GM19035 (cell line): ENCODE results near the gene ARL4A.
A peak's percentile ranks its signal among the peaks of the same experiment; 100 is the strongest.
"Not testable (repeated sequence)": the region's sequence is repeated elsewhere in the genome, so short reads cannot be mapped to it uniquely, and the experiment has no call there.

Source experiments
- ATAC-seq: cut with Tn5 transposase; IDR thresholded peaks from one replicate; pipeline ENCODE4 v1.9.1; 2021; ENCODE audit not compliant: unreplicated experiment

The ARL4A gene

DNA sequence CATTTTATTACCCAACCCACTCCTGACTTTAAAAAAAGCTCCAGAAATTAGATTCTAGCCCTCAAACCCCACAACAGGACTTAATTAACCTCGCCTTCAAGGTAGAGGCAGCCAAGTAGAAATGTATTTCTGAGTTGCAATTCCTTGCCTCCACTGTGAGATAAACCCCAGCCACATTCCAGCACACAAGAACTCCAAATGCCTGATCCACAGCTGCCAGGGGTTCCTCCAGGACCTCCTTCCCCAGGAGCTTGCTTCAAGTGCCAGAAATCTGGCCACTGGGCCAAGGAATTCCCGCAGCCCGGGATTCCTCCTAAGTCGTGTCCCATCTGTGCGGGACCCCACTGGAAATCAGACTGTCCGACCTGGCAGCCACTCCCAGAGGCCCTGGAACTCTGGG, 25.9 kb upstream of the ARL4A start:
- no peak for ATAC-seq

DNA sequence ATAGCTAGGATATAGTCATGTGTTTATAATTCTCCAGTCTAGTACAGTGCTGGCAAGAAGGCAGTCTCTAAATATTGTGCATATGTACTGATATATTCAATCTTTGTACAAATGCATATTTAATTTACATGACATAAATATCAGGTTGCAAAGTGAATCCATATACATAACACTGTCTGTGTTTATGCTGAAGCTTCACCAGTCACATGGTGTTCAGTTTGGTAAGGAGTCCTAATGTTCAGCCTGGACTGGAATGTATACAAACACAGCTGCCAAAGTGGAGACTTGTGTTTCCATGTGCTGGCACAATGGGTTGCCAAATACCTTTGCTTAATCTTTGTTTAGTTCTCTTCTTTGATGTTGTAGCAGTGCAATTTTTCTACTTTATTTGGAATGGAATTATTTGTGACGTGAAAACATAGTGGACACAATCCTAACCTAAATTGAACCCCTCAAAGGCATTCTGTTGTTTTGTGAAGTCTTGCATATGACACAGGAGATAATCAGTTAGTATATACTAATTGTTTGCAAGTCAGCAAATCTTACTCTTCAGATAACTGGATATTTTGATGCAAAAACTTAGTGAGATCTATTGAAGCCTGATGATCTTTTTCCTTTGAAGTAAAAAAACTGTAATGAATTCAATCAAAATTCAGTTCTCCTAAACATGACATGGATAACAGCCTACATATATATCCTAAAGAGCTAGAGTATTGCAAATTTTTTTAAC, 17.3 kb upstream of the ARL4A start:
- ATAC-seq, result no peak

DNA sequence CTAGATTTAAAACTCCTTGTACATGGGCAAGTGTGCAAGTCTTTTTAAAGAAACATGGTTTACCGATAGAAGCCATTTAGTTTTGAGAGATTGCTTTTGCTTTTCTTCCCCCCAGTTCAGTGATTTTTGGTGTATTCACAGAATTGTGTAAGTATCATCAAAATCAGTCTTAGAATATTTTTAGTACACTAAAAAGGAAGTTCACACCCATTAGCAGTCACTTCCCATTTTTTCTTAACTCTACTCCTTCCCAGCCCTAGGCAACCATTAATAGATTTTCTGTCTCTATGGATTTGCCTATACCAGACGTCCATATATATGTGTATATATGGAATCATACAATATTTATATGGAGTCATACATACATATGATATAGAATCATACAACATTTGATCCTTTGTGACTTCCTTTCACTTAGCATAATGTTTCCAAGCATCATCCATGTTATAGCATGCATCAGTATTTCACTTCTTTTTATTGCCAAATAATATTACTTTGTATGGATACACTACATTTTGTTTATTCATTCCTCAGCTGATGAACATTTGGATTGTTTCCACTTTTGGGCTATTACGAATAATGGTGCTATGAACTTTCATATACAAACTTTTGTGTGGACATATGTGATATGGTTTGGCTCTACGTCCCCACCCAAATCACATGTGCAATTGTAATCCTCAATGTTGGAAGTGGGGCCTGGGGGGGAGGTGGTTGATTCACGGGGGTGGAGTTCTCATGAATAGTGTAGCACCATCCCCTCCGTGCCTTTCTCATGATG, 16.5 kb upstream of the ARL4A start:
- ATAC-seq, result no peak

DNA sequence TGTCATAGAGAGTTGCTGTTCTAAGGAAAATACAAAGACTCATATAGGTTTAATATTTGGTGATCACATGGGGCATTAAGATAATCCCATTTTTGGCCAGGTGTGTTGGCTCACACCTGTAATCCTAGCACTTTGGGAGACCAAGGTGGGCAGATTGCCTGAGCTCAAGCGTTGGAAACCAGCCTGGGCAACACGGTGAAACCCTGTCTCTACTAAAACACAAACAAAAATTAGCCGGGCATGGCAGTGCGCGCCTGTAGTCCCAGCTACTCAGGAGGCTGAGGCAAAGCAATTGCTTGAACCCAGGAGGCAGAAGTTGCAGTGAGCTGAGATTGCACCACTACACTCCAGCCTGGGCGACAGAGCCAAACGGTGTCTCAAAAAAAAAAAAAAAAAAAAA, 14.0 kb upstream of the ARL4A start:
- not testable (repeated sequence) for ATAC-seq

DNA sequence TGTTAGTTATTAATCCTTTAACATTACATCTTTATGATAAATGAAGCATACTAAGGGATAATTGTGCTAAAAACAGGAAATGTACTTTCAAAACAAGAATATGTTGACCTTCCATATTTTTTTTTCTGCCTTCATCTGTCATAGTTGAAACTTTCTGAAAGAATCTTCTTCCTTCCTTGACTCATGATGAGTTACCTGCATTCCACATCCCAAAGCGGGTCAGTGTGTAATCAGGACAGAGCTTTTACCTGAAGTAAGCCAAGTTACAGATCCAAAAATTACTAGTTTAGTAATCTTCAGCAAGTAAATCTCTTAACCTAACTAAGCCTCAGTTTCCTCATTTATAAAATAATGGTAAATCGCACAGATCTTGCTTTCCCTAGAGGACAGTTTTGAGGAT, 13.4 kb upstream of the ARL4A start:
- ATAC-seq, result no peak

DNA sequence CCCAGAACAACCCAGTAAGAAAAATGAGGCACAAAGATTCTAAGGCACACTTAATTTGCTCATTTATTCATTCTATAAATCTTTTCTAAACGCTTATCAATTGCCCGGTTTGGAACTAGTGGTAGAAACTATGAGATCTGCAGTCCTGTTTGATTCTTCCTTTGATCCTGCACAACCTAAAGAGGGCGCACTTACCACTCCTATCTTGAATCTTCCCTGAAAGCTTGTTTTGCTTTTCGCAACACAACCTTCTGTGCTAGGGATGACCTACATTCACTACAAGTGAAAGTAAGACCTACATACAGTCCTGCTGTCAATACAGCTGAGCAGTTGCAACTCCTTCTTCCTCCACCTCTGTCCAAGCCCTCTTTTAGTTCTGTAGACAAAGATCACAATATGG, 12.6 kb upstream of the ARL4A start:
- ATAC-seq, result peak; percentile 59

DNA sequence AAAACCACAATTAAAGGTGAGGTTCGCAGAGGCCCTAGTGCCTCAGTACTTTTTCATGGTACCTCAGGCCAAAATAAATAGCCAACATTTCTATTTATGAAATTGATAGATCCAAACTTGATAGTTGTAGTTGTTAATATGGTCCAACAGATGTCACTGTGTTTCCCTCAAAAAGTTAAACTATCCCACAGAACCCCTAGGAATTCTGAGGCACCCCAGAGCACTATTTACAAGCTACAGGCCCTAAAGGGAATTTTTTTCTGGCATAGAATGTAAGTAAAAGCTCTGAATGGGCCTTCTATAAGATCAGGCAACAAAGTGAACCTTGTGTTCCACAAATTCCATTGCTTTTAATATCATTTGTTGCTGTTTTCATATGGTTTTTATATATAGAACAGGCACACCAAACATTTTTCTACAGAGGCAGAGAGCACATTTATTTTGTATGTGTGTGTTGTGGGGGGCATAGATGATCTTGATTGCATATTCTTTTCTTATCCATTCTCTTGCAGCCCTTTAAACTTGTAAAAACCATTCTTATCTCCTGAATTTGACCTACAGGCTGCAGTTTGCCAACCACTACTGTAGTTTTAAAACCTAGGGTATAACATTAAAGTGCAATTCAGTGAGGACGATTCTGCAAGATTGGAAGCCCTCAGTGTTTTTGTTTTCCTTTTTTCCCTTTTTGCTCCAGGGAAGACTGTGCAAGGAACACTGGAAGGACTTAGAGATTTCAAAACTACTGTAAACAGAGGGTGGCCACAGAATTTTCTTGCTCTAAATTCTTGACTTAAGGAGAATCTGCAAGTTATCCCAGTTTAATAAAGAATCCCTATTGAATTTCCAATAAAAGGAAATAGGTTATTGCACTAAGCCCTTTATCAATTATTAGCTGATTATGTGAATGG, 3.5 kb upstream of the ARL4A start:
- no peak for ATAC-seq

DNA sequence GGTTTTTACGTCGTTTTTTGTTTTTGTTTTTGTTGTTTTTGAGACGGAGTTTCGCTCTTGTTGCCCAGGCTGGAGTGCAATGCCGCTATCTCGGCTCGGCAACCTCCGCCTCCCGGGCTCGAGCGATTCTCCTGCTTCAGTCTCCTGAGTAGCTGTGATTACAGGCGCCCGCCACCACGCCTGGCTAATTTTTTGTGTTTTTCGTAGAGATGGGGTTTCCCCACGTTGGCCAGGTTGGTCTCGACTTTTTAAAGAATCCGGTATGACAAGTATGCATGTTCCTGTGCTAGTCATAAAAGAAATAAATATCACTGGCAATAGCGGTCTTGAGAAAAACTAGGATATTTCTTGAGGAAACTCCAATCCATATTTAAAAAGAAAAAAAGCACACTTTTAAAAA, 2.7 kb upstream of the ARL4A start:
- ATAC-seq, result no peak

DNA sequence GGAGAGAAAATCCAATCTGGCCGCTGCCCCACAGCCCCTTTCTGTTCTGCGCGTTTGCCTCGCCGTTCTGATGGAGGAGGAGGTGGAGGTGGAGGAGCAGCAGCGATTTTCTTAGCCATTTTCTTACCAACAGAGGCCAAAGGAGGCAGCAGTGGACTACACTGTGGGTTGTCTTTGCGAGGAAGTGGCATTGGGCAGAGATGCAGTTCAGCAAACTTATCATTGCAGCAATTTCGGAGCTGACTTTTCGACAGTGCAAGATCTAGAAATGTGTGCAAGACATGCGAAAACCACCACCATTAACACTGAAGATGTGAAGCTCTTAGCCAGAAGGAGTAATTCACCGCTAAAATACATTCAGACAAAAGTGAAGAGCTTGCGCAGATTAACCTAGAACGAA, 1.9 kb upstream of the ARL4A start:
- no peak for ATAC-seq

DNA sequence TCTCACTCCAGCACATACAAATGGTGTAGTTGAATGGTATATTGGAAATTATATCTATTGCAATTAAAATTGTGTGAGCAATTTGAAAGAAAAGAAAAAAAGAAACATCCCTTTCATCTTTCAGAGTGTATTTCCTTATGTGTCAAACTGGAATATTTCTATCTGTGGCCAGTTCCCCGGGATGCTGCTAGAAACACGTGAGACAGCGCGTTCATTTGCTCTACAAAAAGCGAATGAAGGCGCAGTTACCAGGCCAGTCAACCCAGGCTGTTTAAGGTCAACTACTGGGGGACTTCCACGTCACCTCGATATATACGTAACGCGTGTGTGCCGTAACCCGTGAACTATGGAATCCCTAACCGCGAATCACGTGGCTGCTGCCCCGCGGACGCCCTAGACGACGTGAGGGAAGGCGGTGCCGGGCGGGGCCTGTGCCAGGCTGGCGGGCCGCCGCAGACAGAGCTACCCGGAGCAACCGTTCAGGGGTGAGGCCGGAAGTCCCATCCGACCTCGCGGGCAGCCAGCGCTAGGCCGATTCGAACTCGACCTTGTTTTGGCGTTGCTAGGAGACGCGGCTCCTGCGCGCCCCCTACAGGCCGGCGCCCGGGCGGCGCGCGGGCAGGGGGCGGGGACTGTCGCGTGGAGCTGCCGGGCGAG, 1.1 kb upstream of the ARL4A start:
- peak; percentile 84 for ATAC-seq

DNA sequence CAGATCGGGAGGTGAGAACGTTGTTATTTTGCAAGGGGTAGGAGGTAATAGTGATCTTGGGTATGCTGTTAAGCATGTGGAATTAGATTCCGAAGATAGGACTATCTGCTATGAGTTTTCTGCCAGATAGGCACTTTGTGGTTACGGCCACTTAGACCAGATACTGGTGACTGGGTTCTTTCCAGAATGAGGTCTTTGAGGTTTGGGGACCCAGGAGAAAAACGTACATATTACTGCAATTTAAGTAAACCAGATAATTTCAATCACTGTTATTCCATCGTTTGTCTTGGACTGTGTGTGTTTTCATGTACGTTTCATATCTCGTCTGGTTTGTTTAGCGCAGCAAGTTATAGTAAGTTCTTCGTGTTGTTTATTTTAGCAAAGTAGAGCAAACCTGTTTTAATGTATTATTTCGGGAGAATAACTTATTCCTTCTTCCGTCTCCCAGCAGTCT, 312 bp downstream of the ARL4A start:
- ATAC-seq, result no peak

DNA sequence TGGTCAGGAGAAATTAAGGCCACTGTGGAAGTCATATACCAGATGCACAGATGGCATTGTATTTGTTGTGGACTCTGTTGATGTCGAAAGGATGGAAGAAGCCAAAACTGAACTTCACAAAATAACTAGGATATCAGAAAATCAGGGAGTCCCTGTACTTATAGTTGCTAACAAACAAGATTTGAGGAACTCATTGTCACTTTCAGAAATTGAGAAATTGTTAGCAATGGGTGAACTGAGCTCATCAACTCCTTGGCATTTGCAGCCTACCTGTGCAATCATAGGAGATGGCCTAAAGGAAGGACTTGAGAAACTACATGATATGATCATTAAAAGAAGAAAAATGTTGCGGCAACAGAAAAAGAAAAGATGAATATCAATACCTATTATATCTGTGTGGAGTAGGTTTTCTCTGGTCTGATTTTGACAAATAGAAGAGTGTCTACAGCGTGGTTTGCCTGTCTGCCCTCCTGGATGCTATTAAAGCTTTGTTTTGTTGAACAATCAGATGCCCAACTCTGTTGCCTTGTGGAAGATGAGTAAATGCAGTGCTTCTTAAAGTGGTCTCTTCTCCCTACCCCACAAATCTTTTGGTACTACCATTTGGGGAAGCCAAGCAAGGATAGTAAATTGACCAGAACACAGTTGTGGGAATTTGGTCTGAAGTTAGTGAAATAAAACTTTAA, 1.2 kb downstream of the ARL4A start:
- ATAC-seq, result not testable (repeated sequence)

DNA sequence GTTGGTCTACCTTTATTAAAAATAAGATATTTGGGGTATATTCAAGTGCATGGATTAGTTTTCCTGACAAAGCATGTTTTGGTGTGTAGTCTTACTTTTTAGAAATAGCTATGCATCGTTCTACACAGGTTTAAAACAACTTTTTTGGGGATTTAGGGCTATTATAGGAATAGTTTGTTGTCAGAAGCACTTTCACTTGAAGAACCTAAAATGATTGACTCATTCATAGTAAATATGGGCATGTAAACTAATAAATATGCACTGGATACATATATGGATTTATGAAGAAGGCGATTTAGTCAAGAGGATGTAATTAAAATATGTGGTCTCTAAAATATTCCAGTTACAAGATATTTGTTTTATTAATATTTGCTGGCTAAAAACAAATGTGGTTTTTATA, 2.0 kb downstream of the ARL4A start:
- no peak for ATAC-seq

DNA sequence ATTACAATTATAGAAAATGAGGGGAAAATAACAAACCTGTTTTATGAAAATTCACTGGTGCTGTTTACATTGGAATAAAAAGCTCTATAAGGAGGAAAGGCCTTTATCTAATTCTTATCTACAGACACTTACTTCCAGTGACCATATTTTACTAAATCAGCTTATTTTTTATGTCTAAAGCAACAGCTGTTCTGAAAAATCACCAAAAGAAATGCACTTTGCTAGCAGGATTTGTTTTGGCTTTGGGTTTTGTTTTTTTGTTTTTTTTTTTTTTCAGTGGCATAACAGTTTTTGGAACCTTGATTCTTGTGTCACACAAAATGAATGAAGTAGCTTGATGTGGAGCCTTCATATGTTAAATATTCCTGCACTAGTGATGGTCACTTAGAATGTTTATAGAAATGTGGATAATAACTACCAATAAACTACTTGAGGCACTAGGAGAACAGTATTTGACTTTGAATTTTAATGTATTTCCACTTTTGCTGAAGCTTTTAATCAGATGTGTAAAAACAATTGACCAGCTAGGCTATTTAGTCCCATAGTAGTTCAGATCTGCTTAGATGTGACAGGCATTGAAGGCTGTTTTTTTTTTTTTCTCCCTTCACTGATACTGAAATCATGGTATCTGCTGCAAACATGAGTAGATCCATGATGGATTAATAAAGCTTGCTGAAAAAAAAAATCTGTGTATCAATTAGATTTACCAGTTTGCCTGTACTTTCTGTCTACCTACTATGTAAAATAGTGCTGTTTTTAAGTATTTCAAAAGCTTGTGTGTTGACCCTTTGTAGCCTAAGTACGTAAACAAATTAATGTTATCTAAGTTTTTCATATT, 2.8 kb downstream of the ARL4A start:
- no peak for ATAC-seq

DNA sequence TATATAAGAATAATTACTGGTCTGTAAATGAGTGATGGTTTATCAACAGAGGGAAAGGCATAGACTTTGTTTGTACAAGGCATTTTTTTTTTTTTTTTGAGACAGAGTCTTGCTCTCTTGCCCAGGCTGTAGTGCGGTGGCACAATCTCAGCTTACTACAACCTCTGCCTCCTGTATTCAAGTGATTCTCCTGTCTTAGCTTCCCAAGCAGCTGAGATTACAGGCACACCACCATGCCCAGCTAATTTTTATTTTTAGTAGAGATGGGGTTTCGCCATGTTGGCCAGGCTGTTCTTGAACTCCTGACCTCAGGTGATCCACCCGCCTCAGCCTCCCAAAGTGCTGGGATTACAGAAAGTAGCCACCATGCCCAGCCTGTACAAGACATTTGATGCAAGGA, 4.0 kb downstream of the ARL4A start:
- not testable (repeated sequence) for ATAC-seq

DNA sequence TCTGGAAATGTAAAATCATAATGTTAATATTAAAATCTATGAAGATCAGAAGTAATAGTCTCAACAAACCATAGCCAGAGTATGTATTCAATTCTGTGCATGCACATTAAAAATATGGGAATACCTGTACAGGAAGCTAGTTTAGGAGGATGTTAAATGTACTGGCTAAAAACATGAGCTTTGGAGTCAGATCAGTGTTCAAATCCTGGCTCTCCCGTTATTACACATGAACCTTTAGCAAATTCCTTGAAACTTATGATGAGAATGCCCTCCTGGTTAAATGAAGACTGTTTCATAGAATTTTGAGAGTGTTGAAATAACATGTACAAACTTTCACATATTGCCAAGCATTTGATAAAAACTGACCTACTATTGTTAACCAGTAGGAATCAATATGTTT, 4.6 kb downstream of the ARL4A start:
- no peak for ATAC-seq

DNA sequence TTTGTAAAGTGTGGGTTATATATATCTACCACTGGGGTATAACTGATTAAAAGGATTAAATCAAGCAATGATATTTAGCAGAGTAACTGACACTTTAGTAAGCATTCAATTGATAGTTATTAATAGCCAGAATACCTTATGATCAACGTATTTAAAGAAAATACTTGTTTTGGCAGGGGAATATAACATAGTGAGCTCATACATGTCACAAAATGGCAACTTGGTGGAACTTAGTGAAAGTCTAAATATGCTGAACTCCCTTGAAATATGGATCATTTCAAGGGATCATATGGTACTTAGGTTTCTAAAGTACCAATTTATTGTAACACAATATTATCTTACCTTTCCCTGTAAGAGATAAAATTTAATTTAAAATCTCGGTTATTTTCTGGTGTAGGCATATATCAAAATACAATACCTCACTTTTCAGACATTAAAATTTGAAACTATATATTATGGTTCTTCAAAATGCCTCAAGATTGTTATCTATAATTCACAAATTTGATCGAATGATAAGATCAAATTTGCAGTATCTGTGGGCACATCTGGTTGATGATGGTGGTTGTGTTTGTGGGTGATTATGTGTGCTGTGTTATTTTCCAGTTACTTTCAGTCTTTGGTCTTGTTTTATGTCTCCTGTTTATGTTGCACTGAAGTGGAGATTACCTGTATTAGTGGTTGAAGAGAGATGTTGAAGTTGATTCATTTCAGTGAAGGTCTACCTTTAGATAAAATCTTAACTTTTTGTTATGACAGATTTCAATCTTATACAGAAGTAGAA, 5.2 kb downstream of the ARL4A start:
- ATAC-seq, result no peak

DNA sequence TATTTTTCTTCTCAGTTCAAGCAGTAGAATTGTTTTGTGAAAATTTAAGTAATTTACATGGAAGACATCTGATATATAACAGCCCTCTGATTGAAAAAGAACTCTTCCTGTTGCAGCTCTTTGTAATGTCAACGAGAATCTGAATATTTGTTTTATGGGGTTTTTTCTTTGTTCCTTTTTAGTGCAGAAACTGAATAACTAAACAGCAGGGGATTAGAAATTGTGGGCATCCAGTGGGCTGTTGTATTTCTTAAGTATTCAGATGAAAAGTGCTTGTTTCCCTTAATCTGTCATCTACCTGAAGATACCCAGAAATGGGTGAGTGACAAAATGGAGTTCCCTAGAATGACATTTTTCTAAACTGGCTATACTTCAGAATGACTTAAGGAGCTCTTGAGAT, 7.4 kb downstream of the ARL4A start:
- ATAC-seq, result no peak

DNA sequence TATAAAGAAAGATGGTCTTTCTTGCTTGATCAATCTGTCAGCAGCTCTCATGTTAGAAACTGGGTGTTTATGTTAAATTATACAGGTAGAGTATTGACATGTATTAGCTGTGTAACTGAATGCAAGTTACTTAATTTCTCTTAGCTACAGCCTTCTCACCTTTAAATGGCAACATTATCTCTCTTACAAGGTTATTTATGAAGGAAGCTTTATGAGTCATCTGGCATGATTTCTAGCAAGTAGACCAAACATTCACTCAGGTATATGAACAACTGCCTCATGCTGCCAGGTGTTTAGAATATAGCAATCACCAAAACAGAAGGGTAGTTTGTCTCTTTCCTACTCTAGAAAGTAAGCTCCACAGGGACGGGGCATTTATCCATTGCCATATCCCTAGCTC, 8.5 kb downstream of the ARL4A start:
- no peak for ATAC-seq
